ENCODE measurements around the gene NSRP1. TPM values are rescaled to one million over a fixed set of nuclear protein-coding genes. Genes with fewer than 3 reads are reported as not detected.

NSRP1 gene
- total RNA-seq, 2 experiments from 2014 or later = 23.8 to 25.2 TPM

DNA sequence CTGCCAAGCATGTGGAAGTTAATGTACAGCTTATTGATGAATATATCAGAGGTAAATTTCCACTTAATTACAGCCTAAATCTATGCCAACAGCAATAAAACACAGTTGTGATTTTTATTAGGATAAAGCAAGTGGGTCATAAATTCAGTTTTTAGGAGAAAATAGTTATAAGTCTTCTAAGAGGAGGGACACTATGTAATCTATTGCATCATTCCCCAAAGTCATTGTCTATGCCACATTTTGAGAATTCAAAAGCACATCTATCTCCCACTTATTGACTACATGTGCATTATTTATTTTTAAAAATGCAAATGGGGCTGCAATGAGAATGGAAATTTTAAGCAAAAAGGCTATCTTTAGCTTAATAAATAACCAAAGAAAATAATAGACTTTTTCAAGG is 23.7 kb upstream of the NSRP1 start:
- TF ChIP-seq, protein P1, sequence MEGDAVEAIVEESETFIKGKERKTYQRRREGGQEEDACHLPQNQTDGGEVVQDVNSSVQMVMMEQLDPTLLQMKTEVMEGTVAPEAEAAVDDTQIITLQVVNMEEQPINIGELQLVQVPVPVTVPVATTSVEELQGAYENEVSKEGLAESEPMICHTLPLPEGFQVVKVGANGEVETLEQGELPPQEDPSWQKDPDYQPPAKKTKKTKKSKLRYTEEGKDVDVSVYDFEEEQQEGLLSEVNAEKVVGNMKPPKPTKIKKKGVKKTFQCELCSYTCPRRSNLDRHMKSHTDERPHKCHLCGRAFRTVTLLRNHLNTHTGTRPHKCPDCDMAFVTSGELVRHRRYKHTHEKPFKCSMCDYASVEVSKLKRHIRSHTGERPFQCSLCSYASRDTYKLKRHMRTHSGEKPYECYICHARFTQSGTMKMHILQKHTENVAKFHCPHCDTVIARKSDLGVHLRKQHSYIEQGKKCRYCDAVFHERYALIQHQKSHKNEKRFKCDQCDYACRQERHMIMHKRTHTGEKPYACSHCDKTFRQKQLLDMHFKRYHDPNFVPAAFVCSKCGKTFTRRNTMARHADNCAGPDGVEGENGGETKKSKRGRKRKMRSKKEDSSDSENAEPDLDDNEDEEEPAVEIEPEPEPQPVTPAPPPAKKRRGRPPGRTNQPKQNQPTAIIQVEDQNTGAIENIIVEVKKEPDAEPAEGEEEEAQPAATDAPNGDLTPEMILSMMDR (IDR thresholded peaks at IDR 0.05) = no peak
- ATAC-seq (ENCODE audit: poor library complexity) = no peak
- H3K27ac ChIP-seq (ENCODE audit: low read depth in 1 of 2, low read length in 2 of 2) = no peak overlapping the region
- H3K4me1 Mint-ChIP-seq (ENCODE audit: low read depth) = peaks cover 6% of the 10 kb centered on the region
- no peaks in the 10 kb centered on the region for H3K36me3 Mint-ChIP-seq (ENCODE audit: low read depth)
- H3K27ac Mint-ChIP-seq = no peak overlapping the region
- H3K9me3 Mint-ChIP-seq = no peaks in the 10 kb centered on the region
- no peaks in the 10 kb centered on the region for H3K36me3 ChIP-seq (ENCODE audit: insufficient read depth, low read length)
- POLR2A ChIA-PET = no interaction called here
- peaks cover 24% of the 10 kb centered on the region for H3K27me3 Mint-ChIP-seq
- CTCF ChIA-PET = interaction anchor here (0.6 to 2.9 kb wide), 11 partner anchors 9 to 453 kb away, joined by 3 to 21 read pairs (median 3); partner anchors contain the start of gene SSH2
- no peaks in the 10 kb centered on the region for H3K9me3 ChIP-seq (ENCODE audit: control insufficient read depth in 1 of 2, insufficient read depth in 1 of 2, low read length in 2 of 2)
- intact Hi-C loops (cut with DNase I, micrococcal nuclease) = loop anchor here (2.0 to 10.0 kb wide), 5 partner anchors 66 to 511 kb away; partner anchors contain the start of gene SSH2 (in 1 of the 2)
- no peak overlapping the region for H3K4me3 Mint-ChIP-seq
- H3K4me1 ChIP-seq (ENCODE audit: insufficient read depth, low read length) = peaks cover 6% of the 10 kb centered on the region
- H3K27me3 ChIP-seq (ENCODE audit: control insufficient read depth in 1 of 2, insufficient read depth in 2 of 2, low read length in 2 of 2) = peaks cover 3 to 4% of the 10 kb centered on the region in 2 experiments
- no peak for DNase-seq
- H3K4me3 ChIP-seq (ENCODE audit: low read length) = no peak overlapping the region

- ATAC-seq (ENCODE audit: poor library complexity) = peak; percentile 51
- H3K27me3 ChIP-seq (ENCODE audit: control insufficient read depth in 1 of 2, insufficient read depth in 2 of 2, low read length in 2 of 2) = peaks cover 3 to 4% of the 10 kb centered on the region in 2 experiments
- intact Hi-C loops (cut with DNase I, micrococcal nuclease) = loop anchor here (2.0 to 10.0 kb wide), 5 partner anchors 67 to 511 kb away; partner anchors contain the start of gene SSH2 (in 1 of the 2)
- peaks cover 26% of the 10 kb centered on the region for H3K27me3 Mint-ChIP-seq
- H3K9me3 Mint-ChIP-seq = no peaks in the 10 kb centered on the region
- CTCF ChIA-PET = interaction anchor here (0.6 to 2.9 kb wide), 10 partner anchors 10 to 454 kb away, joined by 3 to 21 read pairs (median 4); partner anchors contain the start of gene SSH2
- no peak overlapping the region for H3K27ac Mint-ChIP-seq
- no peak overlapping the region for H3K27ac ChIP-seq (ENCODE audit: low read depth in 1 of 2, low read length in 2 of 2)
- H3K9me3 ChIP-seq (ENCODE audit: control insufficient read depth in 1 of 2, insufficient read depth in 1 of 2, low read length in 2 of 2) = no peaks in the 10 kb centered on the region
- no peak overlapping the region for H3K4me3 Mint-ChIP-seq
- no peaks in the 10 kb centered on the region for H3K36me3 Mint-ChIP-seq (ENCODE audit: low read depth)
- POLR2A ChIA-PET = no interaction called here
- H3K4me1 ChIP-seq (ENCODE audit: insufficient read depth, low read length) = peaks cover 6% of the 10 kb centered on the region
- no peaks in the 10 kb centered on the region for H3K36me3 ChIP-seq (ENCODE audit: insufficient read depth, low read length)
- H3K4me1 Mint-ChIP-seq (ENCODE audit: low read depth) = peaks cover 6% of the 10 kb centered on the region
- no peak overlapping the region for H3K4me3 ChIP-seq (ENCODE audit: low read length)
- TF ChIP-seq, protein P1 (IDR thresholded peaks at IDR 0.05) = peak; percentile 85
- DNase-seq = peak in 11 of 14 experiments; percentile 5 to 74 (median 24)
Observed at GRCh38 chr17:30093463-30094147, 23.0 kb upstream of the NSRP1 start.

GRCh38 chr17:30095507-30096244 is 20.9 kb upstream of the NSRP1 start:
- Mint-ChIP-seq H3K27ac (no peak overlapping the region), H3K4me3 (no peak overlapping the region), H3K9me3 (no peaks in the 10 kb centered on the region), H3K27me3 (peaks cover 25% of the 10 kb centered on the region), H3K4me1 (ENCODE audit: low read depth) (peaks cover 6% of the 10 kb centered on the region), H3K36me3 (ENCODE audit: low read depth) (no peaks in the 10 kb centered on the region)
- ChIA-PET POLR2A (no interaction called here), CTCF (interaction anchor here (1.1 to 1.9 kb wide), 2 partner anchors 9 to 98 kb away, joined by 3 to 7 read pairs; no protein-coding TSS in a partner anchor)
- no peaks in the 10 kb centered on the region for H3K9me3 ChIP-seq (ENCODE audit: control insufficient read depth in 1 of 2, insufficient read depth in 1 of 2, low read length in 2 of 2)
- ATAC-seq (ENCODE audit: poor library complexity) (peak; percentile 39), DNase-seq (peak in 2 of 14 experiments; percentile 39 to 40)
- H3K36me3 ChIP-seq (ENCODE audit: insufficient read depth, low read length) = no peaks in the 10 kb centered on the region
- H3K27ac ChIP-seq (ENCODE audit: low read depth in 1 of 2, low read length in 2 of 2) = no peak overlapping the region
- peaks cover 0 to 4% of the 10 kb centered on the region in 2 experiments for H3K27me3 ChIP-seq (ENCODE audit: control insufficient read depth in 1 of 2, insufficient read depth in 2 of 2, low read length in 2 of 2)
- no peak overlapping the region for H3K4me3 ChIP-seq (ENCODE audit: low read length)
- TF ChIP-seq, protein P1 (IDR thresholded peaks at IDR 0.05) = peak; percentile 55
- intact Hi-C loops (cut with DNase I, micrococcal nuclease) = loop anchor here (1.0 to 10.0 kb wide), 3 partner anchors 289 to 515 kb away; no protein-coding TSS in a partner anchor
- peaks cover 6% of the 10 kb centered on the region for H3K4me1 ChIP-seq (ENCODE audit: insufficient read depth, low read length)

Measured in CD4-positive, alpha-beta T cell (primary cell).